Midbrain (tissue), 1 donor: ENCODE results near the gene ASPSCR1.
A peak's percentile ranks its signal among the peaks of the same experiment; 100 is the strongest.
"Not testable (repeated sequence)": the region's sequence is repeated elsewhere in the genome, so short reads cannot be mapped to it uniquely, and the experiment has no call there.

ENCODE experiments used
- DNase-seq: peaks from one replicate; lab custom pipeline; 2025; lab: John Stamatoyannopoulos, UW

The ASPSCR1 gene

DNA sequence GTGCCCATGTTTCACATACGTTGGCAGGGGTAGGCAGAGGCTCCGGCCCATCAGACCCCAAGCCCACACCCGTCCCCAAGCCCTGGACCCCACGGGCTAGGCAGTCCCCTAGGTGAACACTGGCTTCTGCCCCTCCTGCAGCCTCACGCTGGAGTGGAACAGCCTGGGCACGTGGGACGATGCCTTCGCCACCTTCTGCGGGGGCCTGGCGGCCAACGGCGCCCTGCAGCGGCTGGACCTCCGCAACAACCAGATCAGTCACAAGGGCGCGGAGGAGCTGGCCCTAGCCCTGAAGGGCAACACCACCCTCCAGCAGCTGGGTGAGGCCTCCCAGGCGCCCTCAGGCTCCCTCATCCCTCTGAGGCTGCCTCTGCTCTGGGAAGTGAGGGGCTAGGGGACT, 47.4 kb downstream of the ASPSCR1 start:
- DNase-seq: no peak

GRCh38 chr17:82025401-82026107, 48.1 kb downstream of the ASPSCR1 start:
- DNase-seq: no peak

DNA sequence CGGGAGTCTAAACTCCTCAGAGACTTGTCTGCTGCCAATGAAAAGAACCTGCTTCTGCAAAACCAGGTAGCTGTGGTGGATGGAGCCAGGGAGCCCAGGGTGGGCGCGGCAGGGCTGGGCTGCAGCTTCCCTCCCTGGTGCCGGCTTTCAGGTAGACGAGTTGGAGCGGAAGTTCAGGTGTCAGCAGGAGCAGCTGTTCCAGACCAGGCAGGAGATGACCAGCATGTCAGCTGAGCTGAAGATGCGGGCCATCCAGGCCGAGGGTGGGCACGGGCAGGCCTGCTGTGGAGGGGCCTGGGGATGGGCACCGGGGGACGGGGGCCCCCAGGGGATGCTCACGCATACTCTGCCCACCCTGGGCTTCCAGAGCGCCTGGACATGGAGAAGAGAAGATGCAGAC, 50.8 kb downstream of the ASPSCR1 start:
- no peak for DNase-seq

DNA sequence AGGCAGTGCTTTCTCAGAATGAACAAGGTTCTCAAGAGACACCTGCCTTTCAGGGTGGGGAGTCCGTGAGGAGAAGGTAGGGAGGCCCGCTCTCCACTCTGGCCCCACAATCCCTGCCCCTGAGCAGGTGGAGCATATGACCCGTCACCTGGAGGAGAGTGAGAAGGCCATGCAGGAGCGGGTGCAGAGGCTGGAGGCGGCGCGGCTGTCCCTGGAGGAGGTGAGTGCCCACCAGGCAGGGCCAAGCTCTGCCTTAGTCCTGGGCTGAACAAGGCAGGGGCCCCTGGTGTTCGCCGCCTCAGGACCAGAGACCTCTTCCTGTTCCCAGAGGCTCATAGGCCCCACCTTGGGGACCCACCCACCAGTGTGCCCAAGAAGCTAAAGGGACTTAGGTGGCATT, 51.5 kb downstream of the ASPSCR1 start:
- no peak for DNase-seq

DNA sequence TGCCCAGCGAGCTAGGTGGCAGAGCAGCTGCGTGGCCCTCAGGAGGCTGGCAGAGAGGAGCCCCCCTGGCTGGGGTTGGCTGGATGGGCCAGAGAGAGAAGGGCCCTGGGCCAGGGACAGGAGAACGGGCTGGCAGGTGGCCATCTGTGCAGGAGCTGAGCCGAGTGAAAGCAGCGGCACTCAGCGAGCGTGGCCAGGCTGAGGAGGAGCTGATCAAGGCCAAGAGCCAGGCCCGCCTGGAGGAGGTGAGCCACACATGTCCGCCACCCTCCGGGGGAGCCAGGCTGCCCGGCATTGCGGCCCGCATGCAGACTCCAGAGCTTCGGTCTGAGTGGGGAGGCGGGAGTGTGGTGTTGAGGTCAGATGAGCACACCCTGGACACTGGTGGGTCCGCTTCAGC, 52.0 kb downstream of the ASPSCR1 start:
- no peak for DNase-seq

GRCh38 chr17:82029990-82030469, 52.6 kb downstream of the ASPSCR1 start:
- no peak for DNase-seq

GRCh38 chr17:82030470-82031302, 53.3 kb downstream of the ASPSCR1 start:
- peak; percentile 72 for DNase-seq

- DNase-seq: no peak
Measured at GRCh38 chr17:82031303-82031884, 54.0 kb downstream of the ASPSCR1 start, which contains the start of gene RAC3. Gene RAC3, plus strand, starts transcription at chr17:82031678. Its CDS starts 84 bp downstream, at chr17:82031762.

GRCh38 chr17:82031885-82032627, 54.6 kb downstream of the ASPSCR1 start:
- DNase-seq: no peak

GRCh38 chr17:82033359-82034085, 56.1 kb downstream of the ASPSCR1 start:
- no peak for DNase-seq

DNA sequence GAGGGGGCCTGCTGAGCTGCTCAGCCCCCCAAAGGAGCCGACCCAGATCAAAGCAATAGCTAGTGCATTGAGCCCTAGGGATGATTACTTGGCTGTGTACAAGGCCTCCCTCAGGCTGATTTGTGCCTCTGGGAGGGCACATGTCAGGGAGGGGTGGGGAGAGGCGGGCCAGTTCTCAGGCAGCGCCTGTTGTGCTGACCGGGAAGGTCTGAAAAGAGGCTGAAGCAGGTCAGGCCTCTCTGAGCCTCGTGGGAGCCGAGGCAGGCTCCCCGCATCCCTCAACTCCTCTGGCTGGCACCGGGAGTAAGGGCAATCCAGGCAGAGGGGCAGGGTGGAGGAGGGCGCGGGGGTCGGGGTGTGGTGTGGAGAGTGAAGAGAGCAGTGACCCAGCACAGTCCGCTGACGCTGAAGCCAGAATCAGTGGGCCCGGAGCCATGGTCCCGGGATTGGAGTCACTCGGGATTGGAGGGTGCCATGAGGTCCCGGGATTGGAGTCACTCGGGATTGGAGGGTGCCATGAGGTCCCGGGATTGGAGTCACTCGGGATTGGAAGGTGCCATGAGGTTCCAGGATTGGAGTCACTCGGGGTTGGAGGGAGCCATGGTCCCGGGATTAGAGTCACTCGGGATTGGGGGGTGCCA, 57.1 kb downstream of the ASPSCR1 start:
- DNase-seq: no peak

- no peak for DNase-seq
Measured at GRCh38 chr17:82035488-82035887, 58.1 kb downstream of the ASPSCR1 start.

DNA sequence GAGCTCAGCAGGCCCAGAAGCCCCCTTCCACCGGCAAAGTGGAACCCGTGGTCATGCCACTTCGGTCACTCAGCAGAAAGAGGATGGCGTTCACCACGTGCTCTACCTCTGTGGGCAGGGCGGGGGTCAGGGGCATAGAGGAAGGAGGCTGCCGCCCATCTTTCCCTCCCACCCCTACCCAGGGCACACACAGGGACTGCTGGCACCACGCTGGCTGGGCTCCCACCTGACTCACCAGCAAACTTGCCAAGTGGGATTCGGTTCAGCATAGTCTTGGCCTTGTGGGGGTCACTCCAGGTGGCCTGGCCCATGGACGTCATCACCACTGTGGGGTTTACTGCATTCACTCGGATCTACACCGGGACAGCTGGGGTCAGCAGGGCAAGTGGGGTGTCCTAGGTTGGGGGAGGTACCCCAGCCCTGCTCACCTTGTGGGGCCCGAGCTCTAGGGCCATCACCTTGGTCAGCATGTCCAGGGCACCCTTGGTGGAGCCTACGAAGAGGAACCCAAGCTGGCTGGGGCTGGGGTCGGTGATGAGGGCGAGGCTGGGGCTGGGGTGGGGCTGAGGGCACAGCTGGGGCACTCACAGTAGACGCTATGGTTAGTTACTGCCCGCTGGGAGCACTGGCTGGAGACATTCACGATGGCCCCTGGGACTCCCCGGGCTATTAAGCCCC, 58.7 kb downstream of the ASPSCR1 start:
- DNase-seq: no peak

DNA sequence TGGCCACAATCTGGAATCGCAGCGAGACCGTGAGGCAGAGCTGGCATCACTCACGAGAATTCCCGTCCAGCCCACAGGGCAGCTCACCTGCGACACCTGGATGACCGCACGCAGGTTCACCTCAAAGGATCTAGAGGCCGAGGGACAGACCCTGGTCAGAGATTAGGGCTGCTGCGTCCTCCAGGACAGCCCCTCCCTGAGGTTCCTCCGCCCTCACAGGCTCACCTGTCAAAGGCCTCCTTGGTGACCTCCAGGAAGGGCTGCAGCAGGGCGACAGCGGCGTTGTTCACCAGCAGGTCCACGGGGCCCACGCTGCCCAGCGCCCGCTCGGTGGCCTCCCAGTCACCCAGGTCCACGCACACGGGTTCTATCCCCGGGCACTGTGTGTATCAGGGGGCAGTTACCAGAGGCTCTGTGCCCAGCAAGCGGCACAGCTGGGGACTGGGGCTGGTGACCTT, 59.2 kb downstream of the ASPSCR1 start:
- DNase-seq: no peak

- peak; percentile 96 for DNase-seq
Measured at GRCh38 chr17:82037092-82037888, 59.9 kb downstream of the ASPSCR1 start, which contains the start of gene DCXR. Gene DCXR, minus strand, starts transcription at chr17:82037697. Its CDS starts 15 bp downstream, at chr17:82037682.

- no peak for DNase-seq
Measured at GRCh38 chr17:82037889-82038195, 60.4 kb downstream of the ASPSCR1 start.

- not testable (repeated sequence) for DNase-seq
Measured at GRCh38 chr17:82038796-82039409, 61.5 kb downstream of the ASPSCR1 start.

DNA sequence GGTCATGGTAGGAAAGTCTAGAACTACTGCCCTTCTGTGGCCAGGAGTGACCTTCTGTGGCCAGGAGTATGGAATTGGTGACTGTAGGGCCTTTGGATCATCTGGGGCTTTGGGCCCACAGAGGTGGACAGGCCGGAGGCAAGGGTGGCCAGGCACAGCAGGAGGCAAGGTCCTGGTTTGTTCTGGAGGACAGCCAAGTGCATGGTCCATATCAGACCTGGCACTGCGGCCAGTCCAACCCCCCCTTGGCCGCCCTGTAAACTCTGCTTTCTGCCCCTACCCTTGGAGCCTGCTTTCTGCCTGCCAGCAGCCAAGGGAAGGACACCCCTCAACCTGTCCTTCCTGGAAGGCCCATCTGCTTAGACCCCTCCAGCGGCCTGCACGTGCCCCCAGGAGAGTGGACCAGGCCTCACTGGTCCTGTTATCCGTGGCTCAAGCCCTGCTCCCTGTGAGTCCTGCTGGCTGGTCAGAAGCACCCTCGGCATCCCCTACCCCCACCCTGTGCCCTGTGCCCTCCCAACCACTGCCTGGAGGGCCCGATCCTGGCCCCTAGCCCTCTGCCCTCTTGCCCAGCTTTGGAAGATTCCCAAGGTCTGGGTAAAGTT, 62.4 kb downstream of the ASPSCR1 start:
- no peak for DNase-seq
